Activated CD4-positive, alpha-beta memory T cell treated with anti-CD3 and anti-CD28 coated beads, Interleukin-2, amount 10 ng/mL, durations not matched to agents 7 days and 5 days (primary cell): Measurements from ENCODE around the gene FAM193A. TPM values are rescaled to one million over a fixed set of nuclear protein-coding genes. Genes with fewer than 3 reads are reported as not detected.

Experiments
- CTCF ChIA-PET: fragments of 350-600 bp; sonication (Branson Sonifier 250); formaldehyde crosslinking; loops from one replicate; lab custom pipeline; 2021; ENCODE audit warnings: antibody characterized with exemption, inconsistent platforms; lab: Charles Lee
- POLR2A ChIA-PET: fragments of 350-600 bp; sonication (Branson Sonifier 250); formaldehyde crosslinking; loops from one replicate; lab custom pipeline; 2021; ENCODE audit warnings: antibody characterized with exemption; lab: Charles Lee
- DNase-seq: peaks from one replicate; pipeline ENCODE4 v3.0.0-alpha.2; 2020
- H3K27ac Mint-ChIP-seq: one replicate; pipeline ENCODE4 v1.8.0; 2021; ENCODE audit warnings: mild to moderate bottlenecking, mixed read lengths
- H3K27me3 Mint-ChIP-seq: one replicate; pipeline ENCODE4 v1.8.0; 2021; ENCODE audit warnings: mixed read lengths
- H3K36me3 Mint-ChIP-seq: one replicate; pipeline ENCODE4 v1.8.0; 2021; ENCODE audit warnings: low read depth, mixed read lengths
- H3K4me1 Mint-ChIP-seq: one replicate; pipeline ENCODE4 v1.8.0; 2021; ENCODE audit warnings: mixed read lengths
- H3K4me3 Mint-ChIP-seq: one replicate; pipeline ENCODE4 v1.8.0; 2021; ENCODE audit warnings: mild to moderate bottlenecking, mixed read lengths
- H3K9me3 Mint-ChIP-seq: one replicate; pipeline ENCODE4 v1.8.0; 2021; ENCODE audit warnings: mixed read lengths
- total RNA-seq, 2 experiments: library from RNA; stranded (reverse); gene quantifications; one replicate each; pipeline ENCODE4 v1.2.3, GENCODE V29; 2021

The FAM193A gene
- total RNA-seq, 2 experiments from 2014 or later: 27.4 to 27.9 TPM

DNA sequence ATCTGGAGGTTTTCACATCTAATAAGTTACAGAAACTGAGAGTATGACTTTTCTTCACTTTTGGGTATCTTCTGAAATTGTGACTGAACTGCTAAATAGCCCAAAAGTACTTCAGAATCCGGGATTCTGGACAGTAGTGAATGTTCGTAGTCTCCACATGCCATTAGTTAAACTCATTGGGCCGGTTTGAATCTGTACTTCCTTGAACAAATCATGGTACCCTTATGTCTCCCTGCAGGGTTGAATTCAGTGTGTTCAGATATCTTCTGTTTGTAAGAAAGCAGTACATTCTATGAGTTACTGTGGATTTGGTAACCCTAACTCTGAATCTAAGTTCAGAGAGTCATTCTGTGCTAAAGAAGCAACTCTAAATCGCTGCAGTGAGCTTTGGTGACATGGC is 33.6 kb downstream of the FAM193A start:
- POLR2A ChIA-PET: no interaction called here
- DNase-seq: no peak
- no peaks in the 10 kb centered on the region for H3K9me3 Mint-ChIP-seq
- no peaks in the 10 kb centered on the region for H3K27me3 Mint-ChIP-seq
- H3K36me3 Mint-ChIP-seq: peaks cover 9% of the 10 kb centered on the region
- H3K4me1 Mint-ChIP-seq: peaks cover 26% of the 10 kb centered on the region
- CTCF ChIA-PET: no interaction called here
- peak overlapping the region; percentile 29 for H3K27ac Mint-ChIP-seq
- no peak overlapping the region for H3K4me3 Mint-ChIP-seq

DNA sequence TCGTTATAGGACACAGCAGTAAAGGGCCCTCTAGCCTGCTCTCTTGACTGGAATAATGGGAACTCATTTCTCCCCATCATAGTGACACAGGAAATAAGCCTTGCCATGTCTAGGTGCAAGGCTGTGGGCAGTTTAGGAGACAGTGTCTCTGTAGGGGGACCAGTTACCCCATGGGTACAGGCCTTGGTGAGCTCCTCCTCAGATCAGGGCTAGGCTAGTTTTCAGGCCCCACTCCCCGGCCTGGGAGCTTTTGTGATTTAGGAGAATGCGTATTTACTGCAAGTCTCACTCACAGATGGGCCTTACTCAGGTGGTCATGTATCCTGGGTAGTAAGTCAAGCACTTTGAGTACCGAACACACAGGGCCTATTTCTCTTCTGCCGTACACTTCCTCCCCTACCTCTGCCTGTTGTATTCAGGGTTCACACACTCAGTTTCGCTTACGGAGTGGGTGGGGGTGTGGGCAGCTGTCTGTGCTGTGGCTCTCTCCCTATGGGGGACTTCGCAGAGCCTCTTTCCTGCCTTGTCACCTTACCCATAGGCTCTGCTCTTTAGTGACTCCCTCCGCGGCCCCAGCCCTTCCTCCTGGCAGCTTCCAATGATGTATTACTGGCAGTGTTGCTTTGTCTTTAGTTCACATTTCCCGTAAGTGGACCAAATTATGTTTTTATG is 34.2 kb downstream of the FAM193A start:
- peak overlapping the region; percentile 29 for H3K27ac Mint-ChIP-seq
- DNase-seq: peak; percentile 49
- POLR2A ChIA-PET: interaction anchor here (1.3 kb wide), 1 partner anchor 34 kb away, joined by 4 read pairs; the partner anchor contains the start of gene FAM193A
- CTCF ChIA-PET: no interaction called here
- H3K27me3 Mint-ChIP-seq: no peaks in the 10 kb centered on the region
- H3K36me3 Mint-ChIP-seq: peaks cover 9% of the 10 kb centered on the region
- H3K4me3 Mint-ChIP-seq: no peak overlapping the region
- H3K9me3 Mint-ChIP-seq: no peaks in the 10 kb centered on the region
- peaks cover 26% of the 10 kb centered on the region for H3K4me1 Mint-ChIP-seq

DNA sequence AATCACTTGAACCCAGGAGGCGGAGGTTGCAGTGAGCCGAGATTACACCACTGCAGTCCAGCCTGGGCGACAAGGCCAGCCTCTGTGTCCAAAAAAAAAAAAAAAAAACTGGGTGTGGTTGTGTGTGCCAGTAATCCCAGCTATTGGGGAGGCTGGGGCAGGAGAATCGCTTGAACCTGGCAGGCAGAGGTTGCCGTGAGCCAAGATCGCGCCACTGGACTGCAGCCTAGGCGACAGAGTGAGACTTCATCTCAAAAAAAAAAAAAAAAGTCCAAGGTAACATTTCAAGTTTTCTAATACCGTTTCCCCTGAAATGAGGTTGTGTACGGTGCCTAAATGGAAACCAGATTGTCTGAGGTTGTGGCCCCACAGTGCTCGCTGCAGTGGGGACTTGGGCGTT is 35.6 kb downstream of the FAM193A start:
- CTCF ChIA-PET: interaction anchor here (0.9 kb wide), 1 partner anchor 87 kb away, joined by 4 read pairs; no protein-coding TSS in a partner anchor
- POLR2A ChIA-PET: no interaction called here
- no peak overlapping the region for H3K4me3 Mint-ChIP-seq
- DNase-seq: no peak
- no peaks in the 10 kb centered on the region for H3K9me3 Mint-ChIP-seq
- H3K27me3 Mint-ChIP-seq: no peaks in the 10 kb centered on the region
- H3K36me3 Mint-ChIP-seq: peaks cover 10% of the 10 kb centered on the region
- H3K27ac Mint-ChIP-seq: no peak overlapping the region
- H3K4me1 Mint-ChIP-seq: peaks cover 26% of the 10 kb centered on the region

DNA sequence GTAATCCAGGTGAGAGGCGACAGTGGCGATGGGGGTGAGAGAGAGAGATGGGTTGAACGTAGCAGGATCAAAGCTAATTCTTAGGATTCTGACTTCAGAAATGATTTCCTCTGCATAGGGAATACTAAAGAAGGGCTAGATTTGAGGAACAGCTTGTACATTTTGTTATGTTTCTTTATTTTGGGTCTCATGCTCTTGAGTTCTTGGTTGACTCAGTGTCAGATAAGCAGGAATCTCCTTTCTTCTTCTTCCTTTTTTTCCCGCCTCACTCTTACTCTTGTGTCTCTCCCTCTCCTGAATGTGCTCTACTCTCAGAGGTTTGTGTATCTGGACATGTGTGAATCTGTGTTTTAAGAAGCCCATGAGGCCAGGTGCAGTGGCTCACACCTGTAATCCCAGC is 36.4 kb downstream of the FAM193A start:
- ChIA-PET POLR2A (no interaction called here), CTCF (interaction anchor here (0.7 kb wide), 1 partner anchor 456 kb away, joined by 3 read pairs; no protein-coding TSS in a partner anchor)
- Mint-ChIP-seq H3K4me3 (no peak overlapping the region), H3K36me3 (peaks cover 14% of the 10 kb centered on the region), H3K27ac (no peak overlapping the region), H3K9me3 (no peaks in the 10 kb centered on the region), H3K4me1 (peaks cover 26% of the 10 kb centered on the region), H3K27me3 (no peaks in the 10 kb centered on the region)
- no peak for DNase-seq

DNA sequence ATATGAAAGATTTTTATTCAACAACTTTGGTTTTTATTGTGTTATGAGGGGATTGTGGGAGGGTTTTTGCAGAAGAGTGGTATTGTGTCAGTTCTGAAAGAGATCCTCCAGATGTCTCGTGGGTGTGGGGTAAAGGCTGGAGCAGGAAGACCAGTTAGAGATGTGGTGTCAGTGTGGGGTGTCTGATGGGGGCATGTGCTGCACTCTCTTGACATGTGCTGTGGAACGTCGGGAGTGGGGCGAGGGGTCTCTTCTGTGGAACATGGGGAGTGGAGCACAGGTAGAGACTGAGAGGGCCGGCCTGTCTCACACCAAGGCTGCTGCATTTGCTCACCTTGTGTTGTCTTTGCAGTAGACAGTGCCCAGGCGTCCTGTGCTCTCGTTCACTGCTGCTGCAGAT is 37.6 kb downstream of the FAM193A start:
- peaks cover 16% of the 10 kb centered on the region for H3K36me3 Mint-ChIP-seq
- peaks cover 25% of the 10 kb centered on the region for H3K4me1 Mint-ChIP-seq
- no peak for DNase-seq
- no peak overlapping the region for H3K4me3 Mint-ChIP-seq
- no peaks in the 10 kb centered on the region for H3K9me3 Mint-ChIP-seq
- H3K27ac Mint-ChIP-seq: no peak overlapping the region
- CTCF ChIA-PET: no interaction called here
- POLR2A ChIA-PET: no interaction called here
- no peaks in the 10 kb centered on the region for H3K27me3 Mint-ChIP-seq

DNA sequence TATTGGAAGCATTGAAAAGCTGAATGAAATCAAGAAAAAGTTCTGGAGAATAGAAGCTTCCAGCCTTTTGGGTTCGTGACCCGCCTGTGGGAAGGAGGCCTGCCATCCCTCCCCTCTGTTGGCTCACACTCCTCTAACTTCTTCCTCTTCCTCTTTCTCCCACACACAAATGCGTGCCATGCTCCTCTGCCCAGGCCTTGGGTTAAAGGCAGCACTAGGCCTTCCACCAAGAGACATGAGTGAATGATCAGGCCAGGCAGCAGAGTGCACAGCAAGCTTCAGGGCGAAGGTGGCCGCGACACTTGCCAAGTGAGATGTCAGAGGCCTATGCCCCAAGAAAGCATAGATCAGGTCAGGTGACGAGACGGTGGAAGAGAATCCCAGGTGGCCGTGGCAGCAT is 38.4 kb downstream of the FAM193A start:
- CTCF ChIA-PET: no interaction called here
- POLR2A ChIA-PET: no interaction called here
- no peak overlapping the region for H3K4me3 Mint-ChIP-seq
- H3K9me3 Mint-ChIP-seq: peaks cover 4% of the 10 kb centered on the region
- no peak for DNase-seq
- H3K27ac Mint-ChIP-seq: no peak overlapping the region
- H3K4me1 Mint-ChIP-seq: peaks cover 22% of the 10 kb centered on the region
- peaks cover 19% of the 10 kb centered on the region for H3K36me3 Mint-ChIP-seq
- no peaks in the 10 kb centered on the region for H3K27me3 Mint-ChIP-seq

DNA sequence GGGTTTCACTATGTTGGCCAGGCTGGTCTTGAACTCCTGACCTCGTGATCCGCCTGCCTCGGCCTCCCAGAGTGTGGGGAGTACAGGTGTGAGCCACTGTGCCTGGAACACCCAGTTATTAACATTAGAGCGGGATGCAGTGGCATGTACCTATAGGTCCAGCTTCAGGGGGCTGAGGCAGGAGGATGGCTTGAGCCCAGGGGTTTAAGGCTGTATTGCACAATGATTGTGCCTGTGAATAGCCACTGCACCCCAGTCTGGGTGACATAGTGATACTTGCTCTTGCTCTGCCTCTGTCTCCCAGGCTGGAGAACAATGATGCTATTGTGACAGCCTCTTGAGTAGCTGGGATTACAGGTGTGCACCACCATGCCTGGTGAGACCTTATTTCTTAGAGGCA is 39.8 kb downstream of the FAM193A start:
- POLR2A ChIA-PET: no interaction called here
- H3K27ac Mint-ChIP-seq: no peak overlapping the region
- peaks cover 7% of the 10 kb centered on the region for H3K9me3 Mint-ChIP-seq
- no peak overlapping the region for H3K4me3 Mint-ChIP-seq
- H3K36me3 Mint-ChIP-seq: peaks cover 27% of the 10 kb centered on the region
- no peaks in the 10 kb centered on the region for H3K27me3 Mint-ChIP-seq
- CTCF ChIA-PET: no interaction called here
- H3K4me1 Mint-ChIP-seq: peaks cover 9% of the 10 kb centered on the region
- DNase-seq: no peak

DNA sequence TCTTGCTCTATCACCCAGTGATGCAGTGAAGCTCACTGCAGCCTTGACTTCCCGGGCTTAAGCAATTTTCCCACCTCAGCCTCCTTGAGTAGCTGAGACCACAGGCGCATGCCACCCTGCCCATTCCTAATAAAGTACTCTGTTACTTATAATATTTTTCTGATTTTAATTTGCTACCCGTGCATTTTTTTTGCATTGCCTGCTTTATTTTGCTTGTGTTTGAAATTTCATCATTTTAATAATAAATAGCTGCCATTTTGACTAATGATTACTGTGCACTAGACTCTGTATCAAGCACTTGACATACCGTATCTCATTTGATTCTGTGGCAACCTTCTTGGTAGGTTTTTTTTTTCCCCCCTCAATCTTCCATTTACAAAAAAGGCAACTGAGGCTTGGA is 41.7 kb downstream of the FAM193A start:
- Mint-ChIP-seq H3K9me3 (peaks cover 7% of the 10 kb centered on the region), H3K27me3 (no peaks in the 10 kb centered on the region), H3K4me1 (peaks cover 10% of the 10 kb centered on the region), H3K27ac (no peak overlapping the region), H3K36me3 (peaks cover 30% of the 10 kb centered on the region), H3K4me3 (no peak overlapping the region)
- ChIA-PET CTCF (no interaction called here), POLR2A (no interaction called here)
- DNase-seq: no peak

DNA sequence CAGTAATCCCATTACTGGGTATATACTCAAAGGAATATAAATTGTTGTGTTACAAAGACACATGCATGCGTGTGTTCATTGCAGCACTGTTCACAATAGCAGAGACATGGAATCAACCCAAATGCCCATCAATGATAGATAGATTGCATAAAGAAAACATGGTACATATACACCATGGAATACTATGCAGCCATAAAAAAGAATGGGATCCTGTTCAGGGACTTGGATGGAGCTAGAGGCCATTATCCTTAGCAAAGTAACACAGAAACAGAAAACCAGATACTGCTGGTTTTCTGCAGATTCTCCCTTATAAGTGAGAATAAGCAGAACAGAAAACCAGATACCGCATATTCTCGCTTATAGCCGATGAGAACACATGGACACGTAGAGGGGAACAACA is 43.5 kb downstream of the FAM193A start:
- POLR2A ChIA-PET: no interaction called here
- Mint-ChIP-seq H3K27ac (no peak overlapping the region), H3K4me1 (peaks cover 7% of the 10 kb centered on the region), H3K9me3 (peaks cover 7% of the 10 kb centered on the region), H3K36me3 (peaks cover 34% of the 10 kb centered on the region), H3K27me3 (no peaks in the 10 kb centered on the region), H3K4me3 (no peak overlapping the region)
- DNase-seq: no peak
- CTCF ChIA-PET: no interaction called here

DNA sequence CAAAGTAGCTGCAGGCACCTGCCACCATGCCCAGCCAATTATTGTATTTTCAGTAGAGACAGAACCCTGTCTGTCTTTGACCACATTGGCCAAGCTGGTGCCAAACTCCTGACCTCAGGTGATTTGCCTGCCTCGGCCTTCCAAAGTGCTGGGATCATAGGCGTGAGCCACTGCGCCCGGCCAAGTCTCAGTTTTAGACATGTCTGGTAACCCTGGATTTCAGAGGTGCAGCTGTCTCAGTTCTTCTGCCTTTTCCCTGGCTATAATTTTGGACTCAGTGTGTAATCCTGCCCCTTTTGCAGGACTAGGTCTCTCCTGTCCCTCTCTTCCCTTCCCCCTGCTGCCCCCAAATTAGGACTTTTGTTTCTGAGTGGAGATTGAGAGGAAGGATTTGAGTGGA is 46.6 kb downstream of the FAM193A start:
- POLR2A ChIA-PET: no interaction called here
- DNase-seq: no peak
- no peaks in the 10 kb centered on the region for H3K27me3 Mint-ChIP-seq

DNA sequence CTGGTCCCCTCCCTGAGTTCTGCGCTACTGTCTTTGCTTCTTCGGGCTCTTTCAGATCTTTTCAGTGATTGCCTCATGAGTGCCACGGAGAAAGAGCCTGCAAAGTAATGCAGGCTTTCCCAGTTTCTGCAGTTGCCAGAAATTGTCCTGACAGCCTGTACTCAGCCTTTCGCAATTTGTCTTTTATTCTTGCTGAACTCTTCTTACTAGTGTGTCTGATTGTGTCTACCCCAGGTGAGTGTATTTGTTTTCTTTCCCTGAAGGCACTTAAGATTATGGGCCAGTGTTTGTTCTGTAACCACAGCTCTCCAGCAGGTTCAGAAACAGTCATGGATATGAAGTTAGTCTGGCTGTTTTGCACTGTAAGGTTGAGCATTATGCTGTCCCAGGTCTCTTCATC is 47.1 kb downstream of the FAM193A start:
- H3K4me3 Mint-ChIP-seq: no peak overlapping the region
- H3K27ac Mint-ChIP-seq: no peak overlapping the region
- DNase-seq: no peak
- CTCF ChIA-PET: interaction anchor here (0.6 kb wide), 1 partner anchor 19 kb away, joined by 4 read pairs; no protein-coding TSS in a partner anchor
- POLR2A ChIA-PET: no interaction called here
- H3K36me3 Mint-ChIP-seq: peaks cover 23% of the 10 kb centered on the region
- peaks cover 7% of the 10 kb centered on the region for H3K9me3 Mint-ChIP-seq
- peaks cover 10% of the 10 kb centered on the region for H3K4me1 Mint-ChIP-seq
- H3K27me3 Mint-ChIP-seq: no peaks in the 10 kb centered on the region

More for the DNA sequence above, 46.6 kb downstream of the FAM193A start:
- H3K9me3 Mint-ChIP-seq: peaks cover 7% of the 10 kb centered on the region
- H3K4me1 Mint-ChIP-seq: peaks cover 10% of the 10 kb centered on the region
- no peak overlapping the region for H3K27ac Mint-ChIP-seq
- H3K4me3 Mint-ChIP-seq: no peak overlapping the region
- CTCF ChIA-PET: no interaction called here
- H3K36me3 Mint-ChIP-seq: peaks cover 23% of the 10 kb centered on the region

DNA sequence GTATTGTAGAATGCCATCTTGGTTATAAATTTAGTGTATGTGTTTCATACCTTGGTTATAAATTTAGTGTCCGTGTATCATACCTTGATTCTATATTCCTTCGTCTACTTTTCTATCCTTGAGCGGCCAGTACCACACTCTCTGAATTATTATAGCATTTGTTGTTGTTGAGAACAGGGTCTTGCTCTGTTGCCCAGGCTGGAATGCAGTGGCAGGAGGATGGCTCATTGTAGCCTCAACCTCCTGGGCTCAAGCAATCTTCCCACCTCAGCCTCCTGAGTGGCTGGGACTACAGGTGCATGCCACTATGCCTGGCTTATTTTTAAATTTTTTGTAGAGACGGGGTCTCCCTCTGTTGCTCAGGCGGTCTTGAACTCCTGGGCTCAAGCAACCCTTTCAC is 50.1 kb downstream of the FAM193A start:
- Mint-ChIP-seq H3K4me3 (no peak overlapping the region), H3K27ac (no peak overlapping the region), H3K27me3 (no peaks in the 10 kb centered on the region), H3K36me3 (peaks cover 8% of the 10 kb centered on the region), H3K4me1 (peaks cover 20% of the 10 kb centered on the region), H3K9me3 (no peaks in the 10 kb centered on the region)
- DNase-seq: no peak
- ChIA-PET POLR2A (no interaction called here), CTCF (no interaction called here)

DNA sequence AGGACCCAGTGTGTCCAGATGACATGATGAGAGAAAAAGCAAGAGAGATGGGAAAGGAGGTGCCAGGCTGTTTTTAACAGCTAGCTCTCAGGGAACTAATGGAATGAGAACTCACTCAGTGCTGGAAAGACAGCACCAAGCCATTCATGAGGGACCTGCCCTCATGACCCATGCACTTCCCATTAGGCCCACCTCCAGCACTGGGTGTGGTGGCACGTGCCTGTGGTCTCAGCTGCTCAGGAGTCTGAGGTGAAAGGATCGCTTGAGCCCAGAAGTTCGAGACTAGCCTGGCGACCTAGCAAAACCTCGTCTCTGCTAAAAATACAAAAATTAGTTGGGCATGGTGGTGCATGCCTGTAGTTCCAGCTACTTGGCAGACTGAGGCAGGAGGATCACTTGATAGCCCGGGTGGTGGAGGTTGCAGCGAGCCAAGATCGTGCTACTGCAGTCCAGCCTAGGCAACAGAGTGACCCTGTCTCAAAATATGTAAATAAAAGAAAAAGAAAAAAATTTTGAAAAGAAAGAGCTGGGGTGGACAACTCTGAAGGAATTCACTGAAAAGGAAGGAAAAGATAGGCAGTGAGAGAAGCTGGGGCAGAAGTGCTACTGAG is 50.9 kb downstream of the FAM193A start:
- Mint-ChIP-seq H3K9me3 (no peaks in the 10 kb centered on the region), H3K27ac (no peak overlapping the region), H3K4me3 (no peak overlapping the region), H3K4me1 (peaks cover 18% of the 10 kb centered on the region), H3K27me3 (no peaks in the 10 kb centered on the region), H3K36me3 (peaks cover 5% of the 10 kb centered on the region)
- no peak for DNase-seq
- ChIA-PET CTCF (no interaction called here), POLR2A (no interaction called here)

DNA sequence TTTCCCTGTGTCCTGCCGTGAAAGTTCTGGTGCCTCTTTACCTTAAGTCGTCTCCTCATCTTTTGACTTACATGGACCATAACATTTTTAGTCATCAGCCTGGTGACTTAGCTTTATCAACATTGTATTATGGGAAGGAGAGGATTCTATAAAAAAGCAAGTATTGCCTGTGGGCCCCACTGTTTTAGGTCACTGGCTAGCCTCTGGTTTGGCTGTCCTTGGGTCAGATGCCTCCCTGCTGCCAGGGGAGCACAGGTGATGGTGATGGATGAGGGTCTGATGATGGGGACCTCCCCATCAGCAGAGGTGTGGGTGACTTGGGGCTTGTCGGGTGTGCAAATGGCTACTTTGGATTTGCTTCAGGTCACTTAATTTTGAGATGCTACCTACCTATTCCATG is 51.8 kb downstream of the FAM193A start:
- Mint-ChIP-seq H3K4me3 (no peak overlapping the region), H3K27me3 (no peaks in the 10 kb centered on the region), H3K27ac (no peak overlapping the region), H3K4me1 (peaks cover 17% of the 10 kb centered on the region), H3K36me3 (peaks cover 4% of the 10 kb centered on the region), H3K9me3 (no peaks in the 10 kb centered on the region)
- no peak for DNase-seq
- ChIA-PET POLR2A (no interaction called here), CTCF (no interaction called here)
